ENCODE measurements around the gene OR10R2. TPM values are rescaled to one million over a fixed set of nuclear protein-coding genes. Genes with fewer than 3 reads are reported as not detected.
"Not testable (repeated sequence)": the region's sequence is repeated elsewhere in the genome, so short reads cannot be mapped to it uniquely, and the experiment has no call there.

OR10R2 gene
- not detected for total RNA-seq
- total RNA-seq (2013) = not detected

GRCh38 chr1:158471920-158472319 lies at the start of gene OR10R2:
Gene OR10R2, plus strand, starts transcription at chr1:158472220. Its CDS starts 106 bp downstream, at chr1:158472326.
- Histone ChIP-seq H3K36me3 (ENCODE audit: control insufficient read depth, insufficient read depth, low read length) (no peaks in the 10 kb centered on the region), H3K27ac (ENCODE audit: low read length) (no peak within 1 kb of the TSS), H3K4me1 (ENCODE audit: control insufficient read depth, insufficient read depth, low read length) (no peaks in the 10 kb centered on the region), H3K27me3 (ENCODE audit: control insufficient read depth, insufficient read depth, low read length) (peaks cover 6% of the 10 kb centered on the region), H3K4me3 (ENCODE audit: low read length) (no peak within 1 kb of the TSS), H3K9me3 (ENCODE audit: control insufficient read depth, insufficient read depth, low read length) (no peaks in the 10 kb centered on the region)
- no peaks in the 10 kb centered on the region for H3K4me1 Mint-ChIP-seq
- H3K27ac Mint-ChIP-seq = no peak within 1 kb of the TSS
- no peak within 1 kb of the TSS for H3K4me3 Mint-ChIP-seq
- no peaks in the 10 kb centered on the region for H3K36me3 Mint-ChIP-seq
- H3K27me3 Mint-ChIP-seq (ENCODE audit: low read depth in 2 of 2) = peaks cover 20 to 46% of the 10 kb centered on the region in 2 donors
- no peaks in the 10 kb centered on the region for H3K9me3 Mint-ChIP-seq
- DNase-seq (no peak), ATAC-seq (no peak)
- intact Hi-C loops (cut with micrococcal nuclease) = no loop called here
- no peak for TF ChIP-seq CTCF (IDR thresholded peaks at IDR 0.05)

- no peak overlapping the region for H3K4me3 ChIP-seq (ENCODE audit: low read length)
- Mint-ChIP-seq H3K27ac (no peak overlapping the region), H3K4me1 (no peaks in the 10 kb centered on the region), H3K4me3 (no peak overlapping the region), H3K36me3 (peaks cover 6% of the 10 kb centered on the region), H3K9me3 (peaks cover 0 to 3% of the 10 kb centered on the region in 2 donors), H3K27me3 (ENCODE audit: low read depth in 2 of 2) (peaks cover 36 to 42% of the 10 kb centered on the region in 2 donors)
- H3K27me3 ChIP-seq (ENCODE audit: control insufficient read depth, insufficient read depth, low read length) = no peaks in the 10 kb centered on the region
- H3K9me3 ChIP-seq (ENCODE audit: control insufficient read depth, insufficient read depth, low read length) = no peaks in the 10 kb centered on the region
- DNase-seq (no peak), ATAC-seq (no peak)
- no peak overlapping the region for H3K27ac ChIP-seq (ENCODE audit: low read length)
- TF ChIP-seq CTCF (IDR thresholded peaks at IDR 0.05) = no peak
- intact Hi-C loops (cut with micrococcal nuclease) = no loop called here
- H3K4me1 ChIP-seq (ENCODE audit: control insufficient read depth, insufficient read depth, low read length) = no peaks in the 10 kb centered on the region
- H3K36me3 ChIP-seq (ENCODE audit: control insufficient read depth, insufficient read depth, low read length) = no peaks in the 10 kb centered on the region
Measured at GRCh38 chr1:158425027-158425426, 47.0 kb upstream of the OR10R2 start.

GRCh38 chr1:158426137-158426536 lies 45.9 kb upstream of the OR10R2 start, which contains the start of gene OR10K2:
Gene OR10K2, minus strand, starts transcription at chr1:158426237. Its CDS starts 5,371 bp downstream, at chr1:158420866.
- Histone ChIP-seq H3K4me3 (ENCODE audit: low read length) (no peak within 1 kb of the TSS), H3K27me3 (ENCODE audit: control insufficient read depth, insufficient read depth, low read length) (no peaks in the 10 kb centered on the region), H3K27ac (ENCODE audit: low read length) (no peak within 1 kb of the TSS), H3K9me3 (ENCODE audit: control insufficient read depth, insufficient read depth, low read length) (no peaks in the 10 kb centered on the region), H3K4me1 (ENCODE audit: control insufficient read depth, insufficient read depth, low read length) (no peaks in the 10 kb centered on the region), H3K36me3 (ENCODE audit: control insufficient read depth, insufficient read depth, low read length) (no peaks in the 10 kb centered on the region)
- H3K27me3 Mint-ChIP-seq (ENCODE audit: low read depth in 2 of 2) = peaks cover 30 to 43% of the 10 kb centered on the region in 2 donors
- H3K27ac Mint-ChIP-seq = no peak within 1 kb of the TSS
- no peak within 1 kb of the TSS for H3K4me3 Mint-ChIP-seq
- H3K9me3 Mint-ChIP-seq = peaks cover 2 to 3% of the 10 kb centered on the region in 2 donors
- no peak for TF ChIP-seq CTCF (IDR thresholded peaks at IDR 0.05)
- ATAC-seq (no peak), DNase-seq (no peak)
- H3K36me3 Mint-ChIP-seq = peaks cover 6% of the 10 kb centered on the region
- no peaks in the 10 kb centered on the region for H3K4me1 Mint-ChIP-seq
- intact Hi-C loops (cut with micrococcal nuclease) = no loop called here
- 100% methylated on average over 1 of the region's 1 CpG for whole genome bisulfite sequencing (ENCODE audit: insufficient coverage)

GRCh38 chr1:158430163-158430562 lies 41.9 kb upstream of the OR10R2 start:
- H3K36me3 ChIP-seq (ENCODE audit: control insufficient read depth, insufficient read depth, low read length); H3K36me3 Mint-ChIP-seq; H3K27ac ChIP-seq (ENCODE audit: low read length); H3K4me1 Mint-ChIP-seq; H3K4me1 ChIP-seq (ENCODE audit: control insufficient read depth, insufficient read depth, low read length); H3K27ac Mint-ChIP-seq; H3K27me3 ChIP-seq (ENCODE audit: control insufficient read depth, insufficient read depth, low read length); H3K9me3 Mint-ChIP-seq; H3K4me3 ChIP-seq (ENCODE audit: low read length); intact Hi-C loops (cut with micrococcal nuclease); ATAC-seq; H3K4me3 Mint-ChIP-seq; DNase-seq; H3K9me3 ChIP-seq (ENCODE audit: control insufficient read depth, insufficient read depth, low read length): not testable (repeated sequence)
- H3K27me3 Mint-ChIP-seq (ENCODE audit: low read depth in 2 of 2) = peaks cover 31 to 47% of the 10 kb centered on the region in 2 donors
- WGBS (ENCODE audit: insufficient coverage) = 37% methylated on average over 3 of the region's 3 CpGs
